ENCODE data around the gene SNX30. TPM values are rescaled to one million over a fixed set of nuclear protein-coding genes. Genes with fewer than 3 reads are reported as not detected.

SNX30 gene
- 22.9 TPM for total RNA-seq
- polyA plus RNA-seq (ENCODE audit: insufficient read depth, low read depth, low replicate concordance), result 7.9 TPM
- long read RNA-seq, donor 1, full-length matches to known transcripts, result 1 of 1 reads
- long read RNA-seq, donor 1, partial matches to known transcripts, result 0 of 1 reads
- long read RNA-seq, donor 1, other reads (novel, unspliced or antisense), result 0 of 1 reads
- long read RNA-seq, donor 2, full-length matches to known transcripts, result 1 of 1 reads
- long read RNA-seq, donor 2, partial matches to known transcripts, result 0 of 1 reads
- long read RNA-seq, donor 2, other reads (novel, unspliced or antisense), result 0 of 1 reads
- long read RNA-seq, donor 3, full-length matches to known transcripts, result 1 of 1 reads
- long read RNA-seq, donor 3, partial matches to known transcripts, result 0 of 1 reads
- long read RNA-seq, donor 3, other reads (novel, unspliced or antisense), result 0 of 1 reads
- long read RNA-seq, donor 4, full-length matches to known transcripts, result 3 of 3 reads
- long read RNA-seq, donor 4, partial matches to known transcripts, result 0 of 3 reads
- long read RNA-seq, donor 4, other reads (novel, unspliced or antisense), result 0 of 3 reads
- long read RNA-seq, donor 5, result 0 reads
- long read RNA-seq, donor 6, result 0 reads
- long read RNA-seq, donor 7, full-length matches to known transcripts, result 2 of 8 reads
- long read RNA-seq, donor 7, partial matches to known transcripts, result 1 of 8 reads
- long read RNA-seq, donor 7, other reads (novel, unspliced or antisense), result 5 of 8 reads
- long read RNA-seq, donor 8, full-length matches to known transcripts, result 2 of 24 reads
- long read RNA-seq, donor 8, partial matches to known transcripts, result 22 of 24 reads
- long read RNA-seq, donor 8, other reads (novel, unspliced or antisense), result 0 of 24 reads
- long read RNA-seq, donor 9, result 0 reads
- long read RNA-seq, donor 10, full-length matches to known transcripts, result 2 of 2 reads
- long read RNA-seq, donor 10, partial matches to known transcripts, result 0 of 2 reads
- long read RNA-seq, donor 10, other reads (novel, unspliced or antisense), result 0 of 2 reads

GRCh38 chr9:112750016-112750763 is at the start of gene SNX30:
SNX30 (plus strand) TSS chr9:112750760; CDS start chr9:112751002, 242 bp downstream.
- H3K4me1 ChIP-seq (ENCODE audit: control insufficient read depth in 2 of 3, insufficient read depth in 2 of 3, low read depth in 1 of 3, low read length in 3 of 3), result peaks cover 0 to 21% (median 8%) of the 10 kb centered on the region in 3 donors
- H3K27me3 ChIP-seq (ENCODE audit: control insufficient read depth, insufficient read depth, low read length), result no peaks in the 10 kb centered on the region
- TF ChIP-seq CTCF (IDR thresholded peaks at IDR 0.05; ENCODE audit: borderline replicate concordance, extremely low read depth, insufficient read depth), result peak; percentile 6
- intact Hi-C loops (cut with DNase I), result no loop called here
- peak within 1 kb of the TSS; percentile 34 to 87 (median 81) for H3K9ac ChIP-seq (ENCODE audit: low read length in 3 of 3)
- H3K36me3 ChIP-seq (ENCODE audit: control insufficient read depth in 2 of 3, insufficient read depth in 3 of 3, low read length in 3 of 3), result no peaks in the 10 kb centered on the region
- H3K27ac ChIP-seq (ENCODE audit: low read depth in 2 of 2, low read length in 2 of 2), result peak within 1 kb of the TSS; percentile 87 to 89
- H3K4me3 ChIP-seq (ENCODE audit: low read length in 3 of 3), result peak within 1 kb of the TSS; percentile 75 to 94 (median 84)
- DNase-seq (peak; percentile 92 to 97 (median 95)), FAIRE-seq (no peak)
- H3K9me3 ChIP-seq (ENCODE audit: control insufficient read depth in 2 of 3, insufficient read depth in 1 of 3, low read length in 3 of 3), result no peaks in the 10 kb centered on the region

GRCh38 chr9:112703304-112703703 is 47.3 kb upstream of the SNX30 start:
- peaks cover 0 to 3% (median 0%) of the 10 kb centered on the region in 3 donors for H3K36me3 ChIP-seq (ENCODE audit: control insufficient read depth in 2 of 3, insufficient read depth in 3 of 3, low read length in 3 of 3)
- FAIRE-seq (no peak), DNase-seq (no peak)
- H3K27ac ChIP-seq (ENCODE audit: low read depth in 2 of 2, low read length in 2 of 2), result no peak overlapping the region
- H3K9ac ChIP-seq (ENCODE audit: low read length in 3 of 3), result no peak overlapping the region
- no peak overlapping the region for H3K4me3 ChIP-seq (ENCODE audit: low read length in 3 of 3)
- TF ChIP-seq CTCF (IDR thresholded peaks at IDR 0.05; ENCODE audit: borderline replicate concordance, extremely low read depth, insufficient read depth), result no peak
- no peaks in the 10 kb centered on the region for H3K27me3 ChIP-seq (ENCODE audit: control insufficient read depth, insufficient read depth, low read length)
- intact Hi-C loops (cut with DNase I), result no loop called here
- H3K4me1 ChIP-seq (ENCODE audit: control insufficient read depth in 2 of 3, insufficient read depth in 2 of 3, low read depth in 1 of 3, low read length in 3 of 3), result no peaks in the 10 kb centered on the region
- no peaks in the 10 kb centered on the region for H3K9me3 ChIP-seq (ENCODE audit: control insufficient read depth in 2 of 3, insufficient read depth in 1 of 3, low read length in 3 of 3)

GRCh38 chr9:112705768-112706427 is 44.7 kb upstream of the SNX30 start:
- intact Hi-C loops (cut with DNase I), result no loop called here
- DNase-seq, result peak in 3 of 5 donors; percentile 31 to 88 (median 68)
- Histone ChIP-seq H3K9ac (ENCODE audit: low read length in 3 of 3) (no peak overlapping the region), H3K36me3 (ENCODE audit: control insufficient read depth in 2 of 3, insufficient read depth in 3 of 3, low read length in 3 of 3) (peaks cover 0 to 3% (median 0%) of the 10 kb centered on the region in 3 donors), H3K9me3 (ENCODE audit: control insufficient read depth in 2 of 3, insufficient read depth in 1 of 3, low read length in 3 of 3) (no peaks in the 10 kb centered on the region), H3K27me3 (ENCODE audit: control insufficient read depth, insufficient read depth, low read length) (no peaks in the 10 kb centered on the region), H3K27ac (ENCODE audit: low read depth in 2 of 2, low read length in 2 of 2) (no peak overlapping the region), H3K4me1 (ENCODE audit: control insufficient read depth in 2 of 3, insufficient read depth in 2 of 3, low read depth in 1 of 3, low read length in 3 of 3) (no peaks in the 10 kb centered on the region), H3K4me3 (ENCODE audit: low read length in 3 of 3) (no peak overlapping the region)
- TF ChIP-seq CTCF (IDR thresholded peaks at IDR 0.05; ENCODE audit: borderline replicate concordance, extremely low read depth, insufficient read depth), result peak; percentile 61
- peak; percentile 11 for FAIRE-seq
